Caco-2 (cell line): ENCODE data around the gene SNX20. TPM values are rescaled to one million over a fixed set of nuclear protein-coding genes. Genes with fewer than 3 reads are reported as not detected.

ENCODE experiments used
- BruUV-seq: library from RNA; stranded (reverse); fragments of 400-500 nt; replicated peaks from 2 replicates; lab custom pipeline; 2021; lab: Mats Ljungman, UMichigan
- CTCF ChIA-PET: fragments of 300-600 bp; sonication (Branson Sonifier 250); formaldehyde crosslinking; loops from one replicate; lab custom pipeline; 2022; ENCODE audit warnings: antibody characterized with exemption; lab: Charles Lee
- POLR2A ChIA-PET: fragments of 300-600 bp; sonication (Branson Sonifier 250); formaldehyde crosslinking; loops from one replicate; lab custom pipeline; 2022; ENCODE audit warnings: antibody characterized with exemption; lab: Charles Lee
- DNase-seq, 2 experiments: peaks; one replicate each; pipeline versions ENCODE4 v3.0.0 to v3.0.0-alpha.2; 2020 to 2022
- H3K27me3 ChIP-seq: replicated peaks from 2 replicates; pipeline ENCODE4 v1.6.0; 2011; ENCODE audit warnings: low read length; ENCODE audit not compliant: control insufficient read depth, insufficient read depth
- H3K36me3 ChIP-seq: 2 replicates; pipeline ENCODE4 v1.5.1; 2011; ENCODE audit warnings: low read length; ENCODE audit not compliant: control insufficient read depth, insufficient read depth
- H3K4me1 ChIP-seq: fragments of 250-450 bp; sonication (Bioruptor Pico); 2 replicates; pipeline ENCODE4 v1.5.1; 2020; ENCODE audit warnings: mild to moderate bottlenecking
- H3K4me3 ChIP-seq: 2 replicates; pipeline ENCODE4 v1.5.1; 2011; ENCODE audit warnings: low read depth, mild to moderate bottlenecking, control low read depth, low read length
- H3K9me3 ChIP-seq: fragments of 250-450 bp; sonication (Bioruptor Pico); 2 replicates; pipeline ENCODE4 v1.5.1; 2020; ENCODE audit warnings: mild to moderate bottlenecking, moderate library complexity
- H3K27ac Mint-ChIP-seq: one replicate; pipeline ENCODE4 v1.8.0; 2022; ENCODE audit warnings: mixed read lengths; ENCODE audit not compliant: unreplicated experiment
- H3K27me3 Mint-ChIP-seq: one replicate; pipeline ENCODE4 v1.8.0; 2022; ENCODE audit warnings: mixed read lengths; ENCODE audit not compliant: insufficient read depth, unreplicated experiment
- H3K36me3 Mint-ChIP-seq: one replicate; pipeline ENCODE4 v1.8.0; 2022; ENCODE audit warnings: mild to moderate bottlenecking, mixed read lengths; ENCODE audit not compliant: insufficient read depth, unreplicated experiment
- H3K4me1 Mint-ChIP-seq: one replicate; pipeline ENCODE4 v1.8.0; 2022; ENCODE audit warnings: low read depth, mixed read lengths; ENCODE audit not compliant: unreplicated experiment
- H3K4me3 Mint-ChIP-seq: one replicate; pipeline ENCODE4 v1.8.0; 2022; ENCODE audit warnings: mild to moderate bottlenecking, moderate library complexity, mixed read lengths; ENCODE audit not compliant: unreplicated experiment
- H3K9me3 Mint-ChIP-seq: one replicate; pipeline ENCODE4 v1.8.0; 2022; ENCODE audit warnings: mixed read lengths; ENCODE audit not compliant: unreplicated experiment
- intact Hi-C: fragments of 100-400 bp; cut with micrococcal nuclease; formaldehyde crosslinking; loops from one replicate; pipeline ENCODE4 v1.10.0; 2022; ENCODE audit not compliant: unreplicated experiment
- total RNA-seq: library from RNA; stranded (reverse); gene quantifications from 2 replicates; pipeline ENCODE4 v1.2.3, GENCODE V29; 2022
- TF ChIP-seq, protein P1 (sequence below), 2 experiments: fragments of 200-600 bp in 1 of 2; IDR thresholded peaks; 1 replicate in 1 of 2; 2 replicates in 1 of 2; pipeline versions ENCODE4 v1.5.1 to v1.8.0; 2011 to 2022; ENCODE audit warnings: antibody characterized with exemption in 1 of 2, control low read depth in 1 of 2, inconsistent platforms in 1 of 2, low read depth in 1 of 2, low read length in 1 of 2, mild to moderate bottlenecking in 1 of 2, moderate library complexity in 1 of 2; ENCODE audit not compliant: insufficient read depth in 1 of 2, severe bottlenecking in 1 of 2, unreplicated experiment in 1 of 2

The SNX20 gene
- total RNA-seq, 1 experiment from 2014 or later = not detected

DNA sequence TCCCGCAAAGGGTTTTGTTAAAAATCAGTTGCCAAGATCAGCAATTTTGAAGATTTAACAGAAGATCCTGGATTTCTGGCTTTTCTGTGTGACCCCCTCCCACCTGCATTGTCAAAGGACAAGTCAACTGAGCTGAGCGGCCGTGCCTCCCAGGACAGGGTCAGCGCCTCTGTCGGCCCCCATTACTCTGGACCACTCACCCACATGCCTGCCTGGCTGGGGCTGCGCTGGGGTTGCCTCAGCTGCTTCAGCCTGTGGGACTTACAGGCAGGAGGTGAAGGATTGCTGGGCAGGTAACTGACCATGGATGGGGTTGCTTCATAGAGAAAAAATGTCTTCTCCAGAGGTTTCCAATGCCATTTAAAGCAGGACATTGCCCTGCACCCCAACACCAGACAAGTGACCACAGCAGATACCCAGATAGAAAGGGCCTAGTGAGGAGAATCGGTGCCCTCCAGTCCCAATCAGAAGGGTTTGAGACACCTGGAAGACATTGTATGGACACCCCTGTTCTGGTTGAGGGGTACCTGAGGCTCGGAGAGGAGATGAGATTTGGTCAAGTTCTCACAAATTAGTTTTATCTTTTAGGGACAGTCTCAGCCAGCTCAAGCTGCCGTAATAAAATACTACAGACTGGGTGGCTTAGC is 52.8 kb downstream of the SNX20 start:
- Histone ChIP-seq H3K27me3 (no peaks in the 10 kb centered on the region), H3K9me3 (no peaks in the 10 kb centered on the region), H3K4me3 (no peak overlapping the region), H3K36me3 (0 out of 2 replicates have a peak, but pooled peaks cover 2% of the 10 kb centered on the region), H3K4me1 (no peaks in the 10 kb centered on the region)
- H3K4me3 Mint-ChIP-seq = no peak overlapping the region
- no peak for DNase-seq
- TF ChIP-seq, protein P1, sequence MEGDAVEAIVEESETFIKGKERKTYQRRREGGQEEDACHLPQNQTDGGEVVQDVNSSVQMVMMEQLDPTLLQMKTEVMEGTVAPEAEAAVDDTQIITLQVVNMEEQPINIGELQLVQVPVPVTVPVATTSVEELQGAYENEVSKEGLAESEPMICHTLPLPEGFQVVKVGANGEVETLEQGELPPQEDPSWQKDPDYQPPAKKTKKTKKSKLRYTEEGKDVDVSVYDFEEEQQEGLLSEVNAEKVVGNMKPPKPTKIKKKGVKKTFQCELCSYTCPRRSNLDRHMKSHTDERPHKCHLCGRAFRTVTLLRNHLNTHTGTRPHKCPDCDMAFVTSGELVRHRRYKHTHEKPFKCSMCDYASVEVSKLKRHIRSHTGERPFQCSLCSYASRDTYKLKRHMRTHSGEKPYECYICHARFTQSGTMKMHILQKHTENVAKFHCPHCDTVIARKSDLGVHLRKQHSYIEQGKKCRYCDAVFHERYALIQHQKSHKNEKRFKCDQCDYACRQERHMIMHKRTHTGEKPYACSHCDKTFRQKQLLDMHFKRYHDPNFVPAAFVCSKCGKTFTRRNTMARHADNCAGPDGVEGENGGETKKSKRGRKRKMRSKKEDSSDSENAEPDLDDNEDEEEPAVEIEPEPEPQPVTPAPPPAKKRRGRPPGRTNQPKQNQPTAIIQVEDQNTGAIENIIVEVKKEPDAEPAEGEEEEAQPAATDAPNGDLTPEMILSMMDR (IDR thresholded peaks at IDR 0.05; ENCODE audit: insufficient read depth in 1 of 2, low read depth in 1 of 2, low read length in 1 of 2, severe bottlenecking in 1 of 2, unreplicated experiment in 1 of 2) = no peak
- no peaks in the 10 kb centered on the region for H3K4me1 Mint-ChIP-seq
- H3K36me3 Mint-ChIP-seq = peaks cover 31% of the 10 kb centered on the region
- H3K9me3 Mint-ChIP-seq = no peaks in the 10 kb centered on the region
- POLR2A ChIA-PET = no interaction called here
- H3K27me3 Mint-ChIP-seq = no peaks in the 10 kb centered on the region
- CTCF ChIA-PET = interaction anchor here (1.2 kb wide), 2 partner anchors 40 to 251 kb away, joined by 3 read pairs; no protein-coding TSS in a partner anchor
- intact Hi-C loops = no loop called here
- no peak overlapping the region for H3K27ac Mint-ChIP-seq
- BruUV-seq = no TSS peak

DNA sequence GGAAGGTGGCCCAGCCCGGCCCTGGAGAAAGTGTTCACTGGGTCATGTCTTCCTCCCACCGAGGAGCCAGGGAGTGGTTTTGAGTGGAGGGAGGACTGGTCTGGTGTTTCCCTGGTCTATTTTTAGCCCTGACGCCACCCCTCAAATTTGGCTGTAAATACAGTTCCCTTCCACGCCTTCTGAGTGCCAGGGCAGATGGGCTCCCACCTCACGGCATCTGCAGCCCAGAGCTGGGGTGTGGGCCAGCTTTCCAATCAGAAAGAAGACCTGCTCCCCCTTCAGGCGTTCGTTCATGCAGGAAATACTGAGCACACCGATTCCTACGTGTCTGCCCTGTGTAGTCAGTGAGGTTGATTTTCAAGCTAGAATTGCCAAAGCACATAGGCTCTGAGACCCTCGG is 53.7 kb downstream of the SNX20 start:
- no peak overlapping the region for H3K4me3 ChIP-seq
- H3K4me1 ChIP-seq = no peaks in the 10 kb centered on the region
- H3K27me3 ChIP-seq = no peaks in the 10 kb centered on the region
- ChIA-PET CTCF (interaction anchor here (0.7 to 1.2 kb wide), 3 partner anchors 38 to 250 kb away, joined by 3 read pairs; no protein-coding TSS in a partner anchor), POLR2A (no interaction called here)
- TF ChIP-seq, protein P1 (IDR thresholded peaks at IDR 0.05; ENCODE audit: insufficient read depth in 1 of 2, low read depth in 1 of 2, low read length in 1 of 2, severe bottlenecking in 1 of 2, unreplicated experiment in 1 of 2) = peak in 1 of 2 experiments; percentile 4
- no TSS peak for BruUV-seq
- H3K9me3 Mint-ChIP-seq = no peaks in the 10 kb centered on the region
- intact Hi-C loops = no loop called here
- no peak overlapping the region for H3K4me3 Mint-ChIP-seq
- DNase-seq = no peak
- H3K27me3 Mint-ChIP-seq = no peaks in the 10 kb centered on the region
- no peak overlapping the region for H3K27ac Mint-ChIP-seq
- H3K4me1 Mint-ChIP-seq = no peaks in the 10 kb centered on the region
- 0 out of 2 replicates have a peak, but pooled peaks cover 2% of the 10 kb centered on the region for H3K36me3 ChIP-seq
- H3K36me3 Mint-ChIP-seq = peaks cover 31% of the 10 kb centered on the region
- no peaks in the 10 kb centered on the region for H3K9me3 ChIP-seq

DNA sequence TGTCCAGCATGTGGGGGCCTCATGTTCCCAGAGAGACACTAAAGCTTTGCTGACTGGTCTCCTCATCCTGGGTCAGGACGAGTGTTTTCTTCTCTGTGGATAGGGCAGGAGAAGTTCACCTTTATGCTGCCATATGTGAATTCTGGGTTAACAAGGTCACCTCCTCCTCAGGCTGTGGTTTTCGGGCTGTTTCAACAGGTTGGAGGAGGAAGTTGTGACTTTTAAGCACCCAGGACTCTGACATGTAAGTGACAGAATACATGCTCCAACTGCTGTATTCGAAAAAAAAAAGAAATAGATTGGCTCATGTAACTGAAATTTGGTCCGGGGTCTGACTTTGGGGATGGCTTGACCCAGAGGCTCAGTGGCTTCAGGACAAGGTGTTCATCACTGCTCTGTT is 54.2 kb downstream of the SNX20 start:
- TF ChIP-seq, protein P1 (IDR thresholded peaks at IDR 0.05; ENCODE audit: insufficient read depth in 1 of 2, low read depth in 1 of 2, low read length in 1 of 2, severe bottlenecking in 1 of 2, unreplicated experiment in 1 of 2) = no peak
- Mint-ChIP-seq H3K4me1 (no peaks in the 10 kb centered on the region), H3K9me3 (no peaks in the 10 kb centered on the region), H3K36me3 (peaks cover 35% of the 10 kb centered on the region), H3K27me3 (no peaks in the 10 kb centered on the region), H3K27ac (no peak overlapping the region), H3K4me3 (no peak overlapping the region)
- H3K9me3 ChIP-seq = no peaks in the 10 kb centered on the region
- BruUV-seq = no TSS peak
- ChIA-PET CTCF (interaction anchor here (0.7 to 1.2 kb wide), 3 partner anchors 39 to 250 kb away, joined by 3 read pairs; no protein-coding TSS in a partner anchor), POLR2A (no interaction called here)
- intact Hi-C loops = no loop called here
- no peaks in the 10 kb centered on the region for H3K4me1 ChIP-seq
- no peaks in the 10 kb centered on the region for H3K27me3 ChIP-seq
- no peak for DNase-seq
- no peak overlapping the region for H3K4me3 ChIP-seq
- 0 out of 2 replicates have a peak, but pooled peaks cover 2% of the 10 kb centered on the region for H3K36me3 ChIP-seq
